ENCODE results near the gene LGALS13. TPM values are rescaled to one million over a fixed set of nuclear protein-coding genes. Genes with fewer than 3 reads are reported as not detected.
"Not testable (repeated sequence)": the region's sequence is repeated elsewhere in the genome, so short reads cannot be mapped to it uniquely, and the experiment has no call there.

LGALS13 gene
- total and polyA plus RNA-seq, 2 donors = not detected

GRCh38 chr19:39590265-39590664 is 12.1 kb upstream of the LGALS13 start:
- Histone ChIP-seq H3K4me3 (ENCODE audit: low read depth, low read length) (no peak overlapping the region), H3K36me3 (ENCODE audit: insufficient read depth) (no peaks in the 10 kb centered on the region), H3K27ac (ENCODE audit: low read depth) (no peak overlapping the region), H3K4me1 (ENCODE audit: insufficient read depth) (no peaks in the 10 kb centered on the region)
- WGBS = 54% methylated on average over 2 of the region's 2 CpGs
- DNase-seq (ENCODE audit: extremely low spot score) = no peak

GRCh38 chr19:39592381-39592780 is 9.9 kb upstream of the LGALS13 start:
- 85% methylated on average over 7 of the region's 7 CpGs for WGBS
- H3K4me3 ChIP-seq (ENCODE audit: low read depth, low read length) = no peak overlapping the region
- H3K27ac ChIP-seq (ENCODE audit: low read depth) = no peak overlapping the region

GRCh38 chr19:39595950-39596349 is 6.4 kb upstream of the LGALS13 start:
- Histone ChIP-seq H3K4me3 (ENCODE audit: low read depth, low read length) (no peak overlapping the region), H3K4me1 (ENCODE audit: insufficient read depth) (no peaks in the 10 kb centered on the region), H3K27ac (ENCODE audit: low read depth) (no peak overlapping the region), H3K36me3 (ENCODE audit: insufficient read depth) (no peaks in the 10 kb centered on the region)
- no peak for DNase-seq (ENCODE audit: extremely low spot score)
- WGBS = 81% methylated on average over 6 of the region's 6 CpGs

More at GRCh38 chr19:39592381-39592780, 9.9 kb upstream of the LGALS13 start:
- Histone ChIP-seq H3K4me1 (ENCODE audit: insufficient read depth) (no peaks in the 10 kb centered on the region), H3K36me3 (ENCODE audit: insufficient read depth) (no peaks in the 10 kb centered on the region)
- DNase-seq (ENCODE audit: extremely low spot score) = no peak

- no peak for DNase-seq (ENCODE audit: extremely low spot score)
- Histone ChIP-seq H3K27ac (ENCODE audit: low read depth) (no peak overlapping the region), H3K4me1 (ENCODE audit: insufficient read depth) (no peaks in the 10 kb centered on the region), H3K36me3 (ENCODE audit: insufficient read depth) (no peaks in the 10 kb centered on the region), H3K4me3 (ENCODE audit: low read depth, low read length) (no peak overlapping the region)
These were observed 5.4 kb upstream of the LGALS13 start for GRCh38 chr19:39596911-39597310.

- no peaks in the 10 kb centered on the region for H3K4me1 ChIP-seq (ENCODE audit: insufficient read depth)
- H3K36me3 ChIP-seq (ENCODE audit: insufficient read depth) = no peaks in the 10 kb centered on the region
- no peak overlapping the region for H3K27ac ChIP-seq (ENCODE audit: low read depth)
- WGBS = 16% methylated on average over 4 of the region's 4 CpGs
- no peak overlapping the region for H3K4me3 ChIP-seq (ENCODE audit: low read depth, low read length)
- no peak for DNase-seq (ENCODE audit: extremely low spot score)
These were observed 3.2 kb upstream of the LGALS13 start for GRCh38 chr19:39599116-39599515.

- DNase-seq (ENCODE audit: extremely low spot score) = no peak
- Histone ChIP-seq H3K27ac (ENCODE audit: low read depth) (no peak overlapping the region), H3K36me3 (ENCODE audit: insufficient read depth) (no peaks in the 10 kb centered on the region), H3K4me1 (ENCODE audit: insufficient read depth) (no peaks in the 10 kb centered on the region), H3K4me3 (ENCODE audit: low read depth, low read length) (no peak overlapping the region)
- 83% methylated on average over 1 of the region's 1 CpG for WGBS
These were observed 1.5 kb downstream of the LGALS13 start for GRCh38 chr19:39603825-39604224.

- no peak for DNase-seq (ENCODE audit: extremely low spot score)
- no peak overlapping the region for H3K27ac ChIP-seq (ENCODE audit: low read depth)
- WGBS = 82% methylated on average over 9 of the region's 9 CpGs
- H3K36me3 ChIP-seq (ENCODE audit: insufficient read depth) = no peaks in the 10 kb centered on the region
- H3K4me3 ChIP-seq (ENCODE audit: low read depth, low read length) = no peak overlapping the region
- no peaks in the 10 kb centered on the region for H3K4me1 ChIP-seq (ENCODE audit: insufficient read depth)
These were observed 4.7 kb downstream of the LGALS13 start for GRCh38 chr19:39607021-39607420.

- DNase-seq (ENCODE audit: extremely low spot score) = no peak
- Histone ChIP-seq H3K27ac (ENCODE audit: low read depth) (no peak overlapping the region), H3K36me3 (ENCODE audit: insufficient read depth) (no peaks in the 10 kb centered on the region), H3K4me1 (ENCODE audit: insufficient read depth) (no peaks in the 10 kb centered on the region), H3K4me3 (ENCODE audit: low read depth, low read length) (no peak overlapping the region)
- 67% methylated on average over 6 of the region's 6 CpGs for WGBS
These were observed 5.2 kb downstream of the LGALS13 start for GRCh38 chr19:39607561-39607960.

GRCh38 chr19:39613597-39613996 is 11.3 kb downstream of the LGALS13 start:
- no peaks in the 10 kb centered on the region for H3K4me1 ChIP-seq (ENCODE audit: insufficient read depth)
- DNase-seq (ENCODE audit: extremely low spot score) = no peak
- no peak overlapping the region for H3K4me3 ChIP-seq (ENCODE audit: low read depth, low read length)
- H3K36me3 ChIP-seq (ENCODE audit: insufficient read depth) = no peaks in the 10 kb centered on the region
- WGBS = 67% methylated on average over 2 of the region's 2 CpGs
- no peak overlapping the region for H3K27ac ChIP-seq (ENCODE audit: low read depth)

- 41% methylated on average over 1 of the region's 1 CpG for WGBS
- no peak for DNase-seq (ENCODE audit: extremely low spot score)
- Histone ChIP-seq H3K36me3 (ENCODE audit: insufficient read depth) (no peaks in the 10 kb centered on the region), H3K4me1 (ENCODE audit: insufficient read depth) (no peaks in the 10 kb centered on the region), H3K4me3 (ENCODE audit: low read depth, low read length) (no peak overlapping the region), H3K27ac (ENCODE audit: low read depth) (no peak overlapping the region)
These were observed 15.4 kb downstream of the LGALS13 start for GRCh38 chr19:39617745-39618144.

- DNase-seq (ENCODE audit: extremely low spot score) = no peak
- Histone ChIP-seq H3K4me1 (ENCODE audit: insufficient read depth) (no peaks in the 10 kb centered on the region), H3K4me3 (ENCODE audit: low read depth, low read length) (no peak overlapping the region), H3K27ac (ENCODE audit: low read depth) (no peak overlapping the region), H3K36me3 (ENCODE audit: insufficient read depth) (no peaks in the 10 kb centered on the region)
- WGBS = 29% methylated on average over 5 of the region's 5 CpGs
These were observed 21.6 kb downstream of the LGALS13 start for GRCh38 chr19:39623946-39624345.

- not testable (repeated sequence) for DNase-seq (ENCODE audit: extremely low spot score); H3K4me3 ChIP-seq (ENCODE audit: low read depth, low read length); H3K27ac ChIP-seq (ENCODE audit: low read depth); H3K36me3 ChIP-seq (ENCODE audit: insufficient read depth); H3K4me1 ChIP-seq (ENCODE audit: insufficient read depth)
- WGBS = 50% methylated on average over 2 of the region's 2 CpGs
These were observed 25.3 kb downstream of the LGALS13 start for GRCh38 chr19:39627631-39628030.

- no peak for DNase-seq (ENCODE audit: extremely low spot score)
- WGBS = 69% methylated on average over 4 of the region's 4 CpGs
- H3K27ac ChIP-seq (ENCODE audit: low read depth) = no peak overlapping the region
- H3K4me1 ChIP-seq (ENCODE audit: insufficient read depth) = no peaks in the 10 kb centered on the region
- no peaks in the 10 kb centered on the region for H3K36me3 ChIP-seq (ENCODE audit: insufficient read depth)
- no peak overlapping the region for H3K4me3 ChIP-seq (ENCODE audit: low read depth, low read length)
These were observed 28.9 kb downstream of the LGALS13 start for GRCh38 chr19:39631178-39631577.

GRCh38 chr19:39631626-39632025 is 29.3 kb downstream of the LGALS13 start:
- Histone ChIP-seq H3K27ac (ENCODE audit: low read depth) (no peak overlapping the region), H3K4me1 (ENCODE audit: insufficient read depth) (no peaks in the 10 kb centered on the region), H3K36me3 (ENCODE audit: insufficient read depth) (no peaks in the 10 kb centered on the region), H3K4me3 (ENCODE audit: low read depth, low read length) (no peak overlapping the region)
- 62% methylated on average over 6 of the region's 6 CpGs for whole genome bisulfite sequencing
- no peak for DNase-seq (ENCODE audit: extremely low spot score)

- Histone ChIP-seq H3K36me3 (ENCODE audit: insufficient read depth) (no peaks in the 10 kb centered on the region), H3K4me1 (ENCODE audit: insufficient read depth) (no peaks in the 10 kb centered on the region), H3K27ac (ENCODE audit: low read depth) (no peak overlapping the region), H3K4me3 (ENCODE audit: low read depth, low read length) (no peak overlapping the region)
- DNase-seq (ENCODE audit: extremely low spot score) = no peak
- 53% methylated on average over 4 of the region's 4 CpGs for WGBS
These were observed 35.6 kb downstream of the LGALS13 start for GRCh38 chr19:39637891-39638290.
